Trophoblast cell (in vitro differentiated cells and primary cell): ENCODE results near the gene USP48.

Source experiments
- DNase-seq, 2 donors: peaks; one replicate each; pipeline ENCODE4 v3.0.0-alpha.2; 2016
- H2AFZ ChIP-seq: 2 replicates; pipeline ENCODE4 v1.6.1; 2013; ENCODE audit warnings: low read length, moderate library complexity, mild to moderate bottlenecking; ENCODE audit not compliant: insufficient read depth, poor library complexity
- H2AK5ac ChIP-seq: 2 replicates; pipeline ENCODE4 v1.6.1; 2013; ENCODE audit warnings: mild to moderate bottlenecking, low read length
- H2BK120ac ChIP-seq: 2 replicates; pipeline ENCODE4 v1.6.1; 2013; ENCODE audit warnings: low read length, mild to moderate bottlenecking, moderate library complexity; ENCODE audit not compliant: insufficient read depth, poor library complexity
- H2BK12ac ChIP-seq: 2 replicates; pipeline ENCODE4 v1.6.1; 2013; ENCODE audit warnings: mild to moderate bottlenecking, low read length, moderate library complexity
- H2BK5ac ChIP-seq: 2 replicates; pipeline ENCODE4 v1.6.1; 2013; ENCODE audit warnings: low read length, low read depth, moderate library complexity, mild to moderate bottlenecking; ENCODE audit not compliant: poor library complexity
- H3K14ac ChIP-seq: 2 replicates; pipeline ENCODE4 v1.6.1; 2013; ENCODE audit warnings: mild to moderate bottlenecking, low read length
- H3K18ac ChIP-seq: 2 replicates; pipeline ENCODE4 v1.6.1; 2013; ENCODE audit warnings: mild to moderate bottlenecking, low read length
- H3K23ac ChIP-seq: 2 replicates; pipeline ENCODE4 v1.6.1; 2013; ENCODE audit warnings: low read length
- H3K27ac ChIP-seq: 2 replicates; pipeline ENCODE4 v1.5.1; 2013; ENCODE audit warnings: low read depth, mild to moderate bottlenecking, inconsistent platforms, low read length, moderate library complexity
- H3K27me3 ChIP-seq: 2 replicates; pipeline ENCODE4 v1.6.1; 2013; ENCODE audit warnings: inconsistent platforms, mild to moderate bottlenecking, low read length, moderate library complexity; ENCODE audit not compliant: insufficient read depth
- H3K36me3 ChIP-seq, 2 experiments: 1 replicate in 1 of 2; 2 replicates in 1 of 2; pipeline ENCODE4 v1.6.1; 2013; ENCODE audit warnings: low read length in 2 of 2, mild to moderate bottlenecking in 2 of 2, moderate library complexity in 1 of 2; ENCODE audit not compliant: insufficient read depth in 2 of 2, control insufficient read depth in 1 of 2
- H3K4ac ChIP-seq: 2 replicates; pipeline ENCODE4 v1.6.1; 2013; ENCODE audit warnings: low read depth, mild to moderate bottlenecking, low read length, moderate library complexity
- H3K4me1 ChIP-seq, 2 experiments: 1 replicate in 1 of 2; 2 replicates in 1 of 2; pipeline ENCODE4 v1.6.1; 2013; ENCODE audit warnings: low read length in 2 of 2, mild to moderate bottlenecking in 2 of 2, moderate library complexity in 1 of 2; ENCODE audit not compliant: insufficient read depth in 2 of 2, control insufficient read depth in 1 of 2
- H3K4me2 ChIP-seq: 2 replicates; pipeline ENCODE4 v1.6.1; 2013; ENCODE audit warnings: inconsistent platforms, mild to moderate bottlenecking, low read length, moderate library complexity
- H3K4me3 ChIP-seq: 2 replicates; pipeline ENCODE4 v1.5.1; 2013; ENCODE audit warnings: mild to moderate bottlenecking, low read depth, low read length, inconsistent platforms
- H3K79me1 ChIP-seq: one replicate; pipeline ENCODE4 v1.6.1; 2013; ENCODE audit warnings: low read length
- H3K79me2 ChIP-seq: 2 replicates; pipeline ENCODE4 v1.6.1; 2013; ENCODE audit warnings: low read length, mild to moderate bottlenecking; ENCODE audit not compliant: control insufficient read depth, insufficient read depth, poor library complexity
- H3K9ac ChIP-seq: 2 replicates; pipeline ENCODE4 v1.6.1; 2013; ENCODE audit warnings: mild to moderate bottlenecking, low read length
- H3K9me3 ChIP-seq: 2 replicates; pipeline ENCODE4 v1.6.1; 2013; ENCODE audit warnings: low read depth, mild to moderate bottlenecking, control low read depth, inconsistent platforms, low read length; ENCODE audit not compliant: insufficient read depth
- H4K12ac ChIP-seq: 2 replicates; pipeline ENCODE4 v1.6.1; 2013; ENCODE audit warnings: low read depth, mild to moderate bottlenecking, low read length, moderate library complexity
- H4K8ac ChIP-seq: 2 replicates; pipeline ENCODE4 v1.6.1; 2013; ENCODE audit warnings: low read depth, mild to moderate bottlenecking, low read length, moderate library complexity
- H4K91ac ChIP-seq: one replicate; pipeline ENCODE4 v1.6.1; 2013; ENCODE audit warnings: low read depth, mild to moderate bottlenecking, low read length, moderate library complexity
- WGBS: extraction: QIAGEN DNeasy Blood & Tissue Kit; methylation state at CpG from one replicate; pipeline ENCODE4 v1.1.7; 2013; ENCODE audit warnings: missing lambda C conversion rate; ENCODE audit not compliant: insufficient read length, insufficient coverage; ENCODE audit errors: extremely low coverage; 5-methylcytosine and 5-hydroxymethylcytosine counted together

USP48 gene

GRCh38 chr1:21681426-21681825, 101.5 kb downstream of the USP48 start:
- peaks cover 14 to 22% of the 10 kb centered on the region in 2 experiments for H3K36me3 ChIP-seq
- H3K27me3 ChIP-seq, result no peaks in the 10 kb centered on the region
- no peak overlapping the region for H3K4ac ChIP-seq
- no peak overlapping the region for H2AK5ac ChIP-seq
- H3K23ac ChIP-seq, result no peak overlapping the region
- no peaks in the 10 kb centered on the region for H3K4me1 ChIP-seq
- no peak overlapping the region for H3K4me3 ChIP-seq
- H2BK120ac ChIP-seq, result no peak overlapping the region
- H4K8ac ChIP-seq, result no peak overlapping the region
- H3K18ac ChIP-seq, result no peak overlapping the region
- no peak overlapping the region for H3K9ac ChIP-seq
- no peak overlapping the region for H2BK5ac ChIP-seq
- no peak overlapping the region for H4K91ac ChIP-seq
- no peaks in the 10 kb centered on the region for H3K79me1 ChIP-seq
- no peak overlapping the region for H2AFZ ChIP-seq
- no peak overlapping the region for H3K4me2 ChIP-seq
- H3K79me2 ChIP-seq, result no peaks in the 10 kb centered on the region
- H3K14ac ChIP-seq, result no peak overlapping the region
- no peak overlapping the region for H3K27ac ChIP-seq
- H4K12ac ChIP-seq, result no peak overlapping the region
- no peak overlapping the region for H2BK12ac ChIP-seq
- no peaks in the 10 kb centered on the region for H3K9me3 ChIP-seq
- DNase-seq, result no peak
- WGBS, result no CpG with 5 or more reads among the region's 9 CpGs

GRCh38 chr1:21680918-21681317, 102.0 kb downstream of the USP48 start:
- no CpG with 5 or more reads among the region's 3 CpGs for WGBS

GRCh38 chr1:21680381-21680780, 102.6 kb downstream of the USP48 start:
- Histone ChIP-seq H3K36me3 (peaks cover 10 to 17% of the 10 kb centered on the region in 2 experiments), H3K4me2 (no peak overlapping the region), H4K91ac (no peak overlapping the region)

More at GRCh38 chr1:21680918-21681317, 102.0 kb downstream of the USP48 start:
- peak; percentile 14 to 55 for DNase-seq
- H3K79me2 ChIP-seq, result no peaks in the 10 kb centered on the region
- no peak overlapping the region for H3K27ac ChIP-seq
- H3K14ac ChIP-seq, result no peak overlapping the region
- H2AK5ac ChIP-seq, result no peak overlapping the region
- H2BK5ac ChIP-seq, result no peak overlapping the region
- H2BK120ac ChIP-seq, result no peak overlapping the region
- no peak overlapping the region for H3K4me3 ChIP-seq
- no peak overlapping the region for H2AFZ ChIP-seq
- peaks cover 13 to 21% of the 10 kb centered on the region in 2 experiments for H3K36me3 ChIP-seq
- no peaks in the 10 kb centered on the region for H3K9me3 ChIP-seq
- no peak overlapping the region for H4K12ac ChIP-seq
- no peak overlapping the region for H4K8ac ChIP-seq
- H3K27me3 ChIP-seq, result no peaks in the 10 kb centered on the region
- H3K9ac ChIP-seq, result no peak overlapping the region
- no peak overlapping the region for H3K4me2 ChIP-seq
- no peak overlapping the region for H4K91ac ChIP-seq
- H3K18ac ChIP-seq, result no peak overlapping the region
- no peaks in the 10 kb centered on the region for H3K4me1 ChIP-seq
- no peak overlapping the region for H2BK12ac ChIP-seq
- no peak overlapping the region for H3K23ac ChIP-seq
- no peaks in the 10 kb centered on the region for H3K79me1 ChIP-seq
- H3K4ac ChIP-seq, result no peak overlapping the region

GRCh38 chr1:21677168-21677567, 105.8 kb downstream of the USP48 start:
- Histone ChIP-seq H2BK5ac (no peak overlapping the region), H3K4me2 (no peak overlapping the region), H3K9ac (no peak overlapping the region), H2AK5ac (no peak overlapping the region), H4K8ac (no peak overlapping the region), H3K79me2 (no peaks in the 10 kb centered on the region), H3K27me3 (no peaks in the 10 kb centered on the region), H4K91ac (no peak overlapping the region), H3K14ac (no peak overlapping the region), H2BK12ac (no peak overlapping the region), H3K4me3 (no peak overlapping the region), H3K4me1 (no peaks in the 10 kb centered on the region), H3K27ac (no peak overlapping the region), H3K18ac (no peak overlapping the region), H3K79me1 (no peaks in the 10 kb centered on the region), H2BK120ac (no peak overlapping the region), H4K12ac (no peak overlapping the region), H3K9me3 (no peaks in the 10 kb centered on the region), H2AFZ (no peak overlapping the region), H3K36me3 (peaks cover 6 to 13% of the 10 kb centered on the region in 2 experiments), H3K23ac (no peak overlapping the region), H3K4ac (no peak overlapping the region)
- no peak for DNase-seq
- no CpG with 5 or more reads among the region's 6 CpGs for WGBS

More at GRCh38 chr1:21680381-21680780, 102.6 kb downstream of the USP48 start:
- WGBS, result no CpG with 5 or more reads among the region's 1 CpG
- Histone ChIP-seq H2BK12ac (no peak overlapping the region), H3K9me3 (no peaks in the 10 kb centered on the region), H3K14ac (no peak overlapping the region), H3K79me1 (no peaks in the 10 kb centered on the region), H2BK120ac (no peak overlapping the region), H3K9ac (no peak overlapping the region), H3K27me3 (no peaks in the 10 kb centered on the region), H2BK5ac (no peak overlapping the region), H2AK5ac (no peak overlapping the region), H3K4me3 (no peak overlapping the region), H4K8ac (no peak overlapping the region), H3K23ac (no peak overlapping the region), H3K27ac (no peak overlapping the region), H3K79me2 (no peaks in the 10 kb centered on the region), H3K4ac (no peak overlapping the region), H3K4me1 (no peaks in the 10 kb centered on the region), H2AFZ (no peak overlapping the region), H3K18ac (no peak overlapping the region), H4K12ac (no peak overlapping the region)
- DNase-seq, result no peak
